ENCODE data around the gene XXYLT1.

The XXYLT1 gene

GRCh38 chr3:195240171-195240701 is 30.7 kb downstream of the XXYLT1 start:
- no peak for DNase-seq
- ChIA-PET POLR2A (no interaction called here), CTCF (interaction anchor here (1.0 to 2.1 kb wide), 5 partner anchors 9 to 569 kb away, joined by 3 to 7 read pairs (median 3); no protein-coding TSS in a partner anchor)
- peaks cover 0 to 20% (median 7%) of the 10 kb centered on the region in 4 experiments for H3K36me3 ChIP-seq (ENCODE audit: control insufficient read depth in 4 of 4, insufficient read depth in 4 of 4, low read length in 3 of 4)
- H3K4me3 ChIP-seq (ENCODE audit: control insufficient read depth in 1 of 7, extremely low read depth in 1 of 7, insufficient read depth in 4 of 7, low read depth in 2 of 7, low read length in 6 of 7): no peak overlapping the region
- H3K9me3 ChIP-seq (ENCODE audit: control extremely low read depth in 1 of 5, control insufficient read depth in 4 of 5, insufficient read depth in 2 of 5, low read depth in 1 of 5, low read length in 4 of 5): peaks cover 0 to 17% (median 8%) of the 10 kb centered on the region in 5 experiments
- 99% methylated on average over 14 of the region's 15 CpGs for WGBS (ENCODE audit: insufficient coverage)
- no peaks in the 10 kb centered on the region for H3K27me3 ChIP-seq (replicated peaks in 2 of 5; ENCODE audit: control insufficient read depth in 4 of 5, insufficient read depth in 5 of 5, low read length in 4 of 5)
- H3K4me1 ChIP-seq (ENCODE audit: control extremely low read depth in 1 of 4, control insufficient read depth in 4 of 4, insufficient read depth in 4 of 4, low read length in 3 of 4): peaks cover 0 to 21% (median 13%) of the 10 kb centered on the region in 4 experiments
- no peak overlapping the region for H3K27ac ChIP-seq (ENCODE audit: insufficient read depth in 1 of 2, low read depth in 1 of 2, low read length in 2 of 2, poor library complexity in 1 of 2, severe bottlenecking in 2 of 2)

- DNase-seq: no peak
- Histone ChIP-seq H3K27me3 (replicated peaks in 2 of 5; ENCODE audit: control insufficient read depth in 4 of 5, insufficient read depth in 5 of 5, low read length in 4 of 5) (no peaks in the 10 kb centered on the region), H3K4me1 (ENCODE audit: control extremely low read depth in 1 of 4, control insufficient read depth in 4 of 4, insufficient read depth in 4 of 4, low read length in 3 of 4) (peaks cover 0 to 21% (median 13%) of the 10 kb centered on the region in 4 experiments), H3K27ac (ENCODE audit: insufficient read depth in 1 of 2, low read depth in 1 of 2, low read length in 2 of 2, poor library complexity in 1 of 2, severe bottlenecking in 2 of 2) (no peak overlapping the region), H3K36me3 (ENCODE audit: control insufficient read depth in 4 of 4, insufficient read depth in 4 of 4, low read length in 3 of 4) (peaks cover 0 to 20% (median 7%) of the 10 kb centered on the region in 4 experiments), H3K4me3 (ENCODE audit: control insufficient read depth in 1 of 7, extremely low read depth in 1 of 7, insufficient read depth in 4 of 7, low read depth in 2 of 7, low read length in 6 of 7) (no peak overlapping the region), H3K9me3 (ENCODE audit: control extremely low read depth in 1 of 5, control insufficient read depth in 4 of 5, insufficient read depth in 2 of 5, low read depth in 1 of 5, low read length in 4 of 5) (peaks cover 0 to 17% (median 8%) of the 10 kb centered on the region in 5 experiments)
- no CpG with 5 or more reads among the region's 3 CpGs for WGBS (ENCODE audit: insufficient coverage)
- ChIA-PET CTCF (interaction anchor here (1.1 kb wide), 1 partner anchor 12 kb away, joined by 3 read pairs; no protein-coding TSS in a partner anchor), POLR2A (interaction anchor here (0.7 kb wide), 1 partner anchor 84 kb away, joined by 3 read pairs; no protein-coding TSS in a partner anchor)
Observed at GRCh38 chr3:195239121-195239520, 31.8 kb downstream of the XXYLT1 start.

GRCh38 chr3:195238586-195239118 is 32.3 kb downstream of the XXYLT1 start:
- H3K27ac ChIP-seq (ENCODE audit: insufficient read depth in 1 of 2, low read depth in 1 of 2, low read length in 2 of 2, poor library complexity in 1 of 2, severe bottlenecking in 2 of 2): no peak overlapping the region
- H3K27me3 ChIP-seq (replicated peaks in 2 of 5; ENCODE audit: control insufficient read depth in 4 of 5, insufficient read depth in 5 of 5, low read length in 4 of 5): no peaks in the 10 kb centered on the region
- ChIA-PET CTCF (interaction anchor here (1.1 kb wide), 1 partner anchor 11 kb away, joined by 3 read pairs; no protein-coding TSS in a partner anchor), POLR2A (interaction anchor here (0.7 kb wide), 1 partner anchor 83 kb away, joined by 3 read pairs; no protein-coding TSS in a partner anchor)
- H3K4me3 ChIP-seq (ENCODE audit: control insufficient read depth in 1 of 7, extremely low read depth in 1 of 7, insufficient read depth in 4 of 7, low read depth in 2 of 7, low read length in 6 of 7): no peak overlapping the region
- peaks cover 0 to 20% (median 7%) of the 10 kb centered on the region in 4 experiments for H3K36me3 ChIP-seq (ENCODE audit: control insufficient read depth in 4 of 4, insufficient read depth in 4 of 4, low read length in 3 of 4)
- peaks cover 0 to 17% (median 8%) of the 10 kb centered on the region in 5 experiments for H3K9me3 ChIP-seq (ENCODE audit: control extremely low read depth in 1 of 5, control insufficient read depth in 4 of 5, insufficient read depth in 2 of 5, low read depth in 1 of 5, low read length in 4 of 5)
- no peak for DNase-seq
- H3K4me1 ChIP-seq (ENCODE audit: control extremely low read depth in 1 of 4, control insufficient read depth in 4 of 4, insufficient read depth in 4 of 4, low read length in 3 of 4): peaks cover 0 to 16% (median 9%) of the 10 kb centered on the region in 4 experiments
- WGBS (ENCODE audit: insufficient coverage): 76% methylated on average over 6 of the region's 10 CpGs

DNA sequence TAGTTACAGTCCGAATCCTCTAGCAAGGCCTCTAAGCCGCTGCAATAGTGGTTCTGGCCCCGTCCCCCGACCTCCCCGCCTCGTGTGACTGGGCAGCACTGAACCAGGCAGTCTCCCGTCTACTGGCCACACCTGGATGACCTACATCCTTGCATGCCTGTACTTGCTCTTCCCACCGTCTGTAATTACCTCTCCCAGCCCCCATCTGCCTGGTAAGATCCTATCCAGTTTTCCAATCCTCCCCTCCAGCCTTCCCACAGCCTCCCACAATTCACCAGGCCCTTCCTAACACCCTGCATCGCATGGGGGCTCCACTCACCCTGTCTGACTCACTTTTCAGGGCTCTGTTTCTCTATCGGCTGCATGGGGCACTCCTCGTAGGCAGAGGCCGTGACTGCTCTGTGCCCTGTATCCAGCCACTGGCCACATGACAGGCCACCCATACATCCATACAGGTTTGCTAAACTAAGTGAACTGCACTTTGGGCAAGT is 32.8 kb downstream of the XXYLT1 start:
- H3K27ac ChIP-seq (ENCODE audit: insufficient read depth in 1 of 2, low read depth in 1 of 2, low read length in 2 of 2, poor library complexity in 1 of 2, severe bottlenecking in 2 of 2): no peak overlapping the region
- ChIA-PET POLR2A (interaction anchor here (0.7 kb wide), 1 partner anchor 83 kb away, joined by 3 read pairs; no protein-coding TSS in a partner anchor), CTCF (interaction anchor here (1.1 kb wide), 1 partner anchor 11 kb away, joined by 3 read pairs; no protein-coding TSS in a partner anchor)
- H3K36me3 ChIP-seq (ENCODE audit: control insufficient read depth in 4 of 4, insufficient read depth in 4 of 4, low read length in 3 of 4): peaks cover 0 to 20% (median 7%) of the 10 kb centered on the region in 4 experiments
- 98% methylated on average over 12 of the region's 12 CpGs for WGBS (ENCODE audit: insufficient coverage)
- no peaks in the 10 kb centered on the region for H3K27me3 ChIP-seq (replicated peaks in 2 of 5; ENCODE audit: control insufficient read depth in 4 of 5, insufficient read depth in 5 of 5, low read length in 4 of 5)
- H3K9me3 ChIP-seq (ENCODE audit: control extremely low read depth in 1 of 5, control insufficient read depth in 4 of 5, insufficient read depth in 2 of 5, low read depth in 1 of 5, low read length in 4 of 5): peaks cover 0 to 17% (median 8%) of the 10 kb centered on the region in 5 experiments
- H3K4me3 ChIP-seq (ENCODE audit: control insufficient read depth in 1 of 7, extremely low read depth in 1 of 7, insufficient read depth in 4 of 7, low read depth in 2 of 7, low read length in 6 of 7): no peak overlapping the region
- no peak for DNase-seq
- peaks cover 0 to 13% (median 5%) of the 10 kb centered on the region in 4 experiments for H3K4me1 ChIP-seq (ENCODE audit: control extremely low read depth in 1 of 4, control insufficient read depth in 4 of 4, insufficient read depth in 4 of 4, low read length in 3 of 4)

DNA sequence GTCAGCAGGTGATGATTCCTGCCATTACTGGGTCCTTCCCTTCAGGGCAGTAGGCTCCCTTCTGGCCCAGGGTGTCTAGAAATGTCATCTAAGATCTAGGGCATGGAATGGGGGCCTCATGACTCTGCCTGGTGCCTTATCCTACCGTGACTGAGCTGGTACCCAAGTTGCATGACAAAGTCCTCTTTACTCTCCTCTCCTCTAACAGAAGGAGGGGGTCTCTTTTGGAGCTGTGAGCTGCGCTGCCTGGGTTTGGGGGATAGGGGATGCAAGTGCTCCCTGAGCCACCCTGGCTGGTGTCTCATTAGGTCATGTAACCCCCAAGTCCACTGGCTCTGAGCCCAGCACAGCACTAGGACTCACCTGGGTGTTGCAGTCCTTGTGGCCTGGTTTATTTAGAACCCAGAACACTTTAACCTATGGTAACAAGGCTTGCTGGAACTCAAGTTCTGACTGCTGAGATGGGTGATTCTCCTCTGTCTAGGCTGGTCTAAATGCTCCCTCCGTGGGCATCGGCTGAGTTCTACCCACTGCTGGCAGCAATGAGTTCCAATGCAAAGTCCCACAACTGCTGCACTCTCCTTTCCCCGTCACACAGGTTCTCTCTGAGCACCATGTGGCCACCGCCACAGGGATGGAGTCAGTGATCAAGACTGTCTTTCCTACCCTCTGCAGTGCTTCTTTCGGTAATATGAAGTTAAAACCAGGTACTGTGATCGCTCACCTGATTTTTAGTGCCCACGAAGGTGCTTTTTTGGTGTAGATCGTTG is 34.0 kb downstream of the XXYLT1 start:
- POLR2A ChIA-PET: no interaction called here
- H3K27ac ChIP-seq (ENCODE audit: insufficient read depth in 1 of 2, low read depth in 1 of 2, low read length in 2 of 2, poor library complexity in 1 of 2, severe bottlenecking in 2 of 2): no peak overlapping the region
- H3K9me3 ChIP-seq (ENCODE audit: control extremely low read depth in 1 of 5, control insufficient read depth in 4 of 5, insufficient read depth in 2 of 5, low read depth in 1 of 5, low read length in 4 of 5): peaks cover 0 to 17% (median 8%) of the 10 kb centered on the region in 5 experiments
- no peaks in the 10 kb centered on the region for H3K27me3 ChIP-seq (replicated peaks in 2 of 5; ENCODE audit: control insufficient read depth in 4 of 5, insufficient read depth in 5 of 5, low read length in 4 of 5)
- CTCF ChIA-PET: interaction anchor here (1.1 to 1.5 kb wide), 4 partner anchors 10 to 15 kb away, joined by 3 to 5 read pairs (median 4); no protein-coding TSS in a partner anchor
- no peak overlapping the region for H3K4me3 ChIP-seq (ENCODE audit: control insufficient read depth in 1 of 7, extremely low read depth in 1 of 7, insufficient read depth in 4 of 7, low read depth in 2 of 7, low read length in 6 of 7)
- DNase-seq: no peak
- 93% methylated on average over 5 of the region's 10 CpGs for WGBS (ENCODE audit: insufficient coverage)
- peaks cover 0 to 13% (median 3%) of the 10 kb centered on the region in 4 experiments for H3K4me1 ChIP-seq (ENCODE audit: control extremely low read depth in 1 of 4, control insufficient read depth in 4 of 4, insufficient read depth in 4 of 4, low read length in 3 of 4)
- peaks cover 0 to 18% (median 7%) of the 10 kb centered on the region in 4 experiments for H3K36me3 ChIP-seq (ENCODE audit: control insufficient read depth in 4 of 4, insufficient read depth in 4 of 4, low read length in 3 of 4)

DNA sequence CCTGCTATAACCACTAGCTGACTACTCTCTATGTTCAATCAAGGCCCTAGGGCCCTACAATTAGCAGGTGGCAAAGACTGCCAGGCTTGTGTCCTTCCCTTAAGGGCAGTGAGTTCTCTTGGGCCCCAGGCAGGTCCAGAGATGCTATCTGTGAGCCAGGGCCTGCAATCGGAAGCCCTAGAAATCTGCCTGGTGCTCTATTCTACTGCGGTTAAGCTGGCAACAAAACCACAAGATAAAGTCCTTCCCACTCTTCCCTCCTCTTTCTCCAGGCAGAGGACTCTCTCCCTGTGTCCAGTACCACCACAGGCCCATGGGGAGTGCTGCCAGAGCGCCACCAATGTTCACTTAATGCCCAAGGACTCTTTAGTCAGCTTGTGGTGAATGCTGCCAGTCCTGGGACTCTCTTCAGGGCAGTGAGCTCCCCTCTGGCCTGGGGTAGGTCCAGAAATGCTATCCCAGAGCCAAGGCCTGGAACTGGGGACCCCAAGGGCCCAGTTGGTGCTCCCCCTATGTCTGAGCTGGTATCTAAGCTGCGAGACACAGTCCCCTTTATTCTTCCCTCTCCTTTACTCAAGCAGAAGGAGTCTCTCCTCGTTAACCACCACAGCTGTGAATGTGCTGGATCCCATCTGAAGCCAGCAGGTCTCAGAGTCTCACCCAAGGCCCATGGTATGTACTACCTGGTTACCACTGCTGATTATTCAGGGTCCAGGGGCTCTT is 34.7 kb downstream of the XXYLT1 start:
- H3K27me3 ChIP-seq (replicated peaks in 2 of 5; ENCODE audit: control insufficient read depth in 4 of 5, insufficient read depth in 5 of 5, low read length in 4 of 5): no peaks in the 10 kb centered on the region
- peaks cover 0 to 15% (median 7%) of the 10 kb centered on the region in 4 experiments for H3K36me3 ChIP-seq (ENCODE audit: control insufficient read depth in 4 of 4, insufficient read depth in 4 of 4, low read length in 3 of 4)
- DNase-seq: no peak
- POLR2A ChIA-PET: interaction anchor here (0.6 kb wide), 1 partner anchor 911 kb away, joined by 3 read pairs; no protein-coding TSS in a partner anchor
- peaks cover 0 to 17% (median 8%) of the 10 kb centered on the region in 5 experiments for H3K9me3 ChIP-seq (ENCODE audit: control extremely low read depth in 1 of 5, control insufficient read depth in 4 of 5, insufficient read depth in 2 of 5, low read depth in 1 of 5, low read length in 4 of 5)
- no peak overlapping the region for H3K27ac ChIP-seq (ENCODE audit: insufficient read depth in 1 of 2, low read depth in 1 of 2, low read length in 2 of 2, poor library complexity in 1 of 2, severe bottlenecking in 2 of 2)
- WGBS (ENCODE audit: insufficient coverage): 98% methylated on average over 4 of the region's 5 CpGs
- H3K4me3 ChIP-seq (ENCODE audit: control insufficient read depth in 1 of 7, extremely low read depth in 1 of 7, insufficient read depth in 4 of 7, low read depth in 2 of 7, low read length in 6 of 7): no peak overlapping the region
- peaks cover 0 to 13% (median 3%) of the 10 kb centered on the region in 4 experiments for H3K4me1 ChIP-seq (ENCODE audit: control extremely low read depth in 1 of 4, control insufficient read depth in 4 of 4, insufficient read depth in 4 of 4, low read length in 3 of 4)
- CTCF ChIA-PET: interaction anchor here (1.1 to 1.5 kb wide), 4 partner anchors 9 to 14 kb away, joined by 3 to 5 read pairs (median 4); no protein-coding TSS in a partner anchor
